HT-29 (cell line): ENCODE results near the gene SERPINB10. TPM values are rescaled to one million over a fixed set of nuclear protein-coding genes. Genes with fewer than 3 reads are reported as not detected.
A peak's percentile ranks its signal among the peaks of the same experiment; 100 is the strongest.

Source experiments
- DNase-seq: peaks from one replicate; pipeline ENCODE4 v3.0.0-alpha.2; 2015; ENCODE audit warnings: low spot score
- total RNA-seq: library from RNA; depleted of rRNA; stranded (reverse); fragments of >200 nt; shearing (Covaris generic); gene quantifications from 2 replicates; pipeline ENCODE4 v1.2.3, GENCODE V29; 2014; rRNA removed

Gene SERPINB10
- not detected in 2 replicates for total RNA-seq

- no peak for DNase-seq
These were observed at the start of gene SERPINB10 for GRCh38 chr18:63907664-63908063. Gene SERPINB10 (plus strand): TSS chr18:63907958. CDS start chr18:63915511, 7,553 bp downstream.

GRCh38 chr18:63858456-63858855 is 49.3 kb upstream of the SERPINB10 start:
- DNase-seq, result no peak

DNA sequence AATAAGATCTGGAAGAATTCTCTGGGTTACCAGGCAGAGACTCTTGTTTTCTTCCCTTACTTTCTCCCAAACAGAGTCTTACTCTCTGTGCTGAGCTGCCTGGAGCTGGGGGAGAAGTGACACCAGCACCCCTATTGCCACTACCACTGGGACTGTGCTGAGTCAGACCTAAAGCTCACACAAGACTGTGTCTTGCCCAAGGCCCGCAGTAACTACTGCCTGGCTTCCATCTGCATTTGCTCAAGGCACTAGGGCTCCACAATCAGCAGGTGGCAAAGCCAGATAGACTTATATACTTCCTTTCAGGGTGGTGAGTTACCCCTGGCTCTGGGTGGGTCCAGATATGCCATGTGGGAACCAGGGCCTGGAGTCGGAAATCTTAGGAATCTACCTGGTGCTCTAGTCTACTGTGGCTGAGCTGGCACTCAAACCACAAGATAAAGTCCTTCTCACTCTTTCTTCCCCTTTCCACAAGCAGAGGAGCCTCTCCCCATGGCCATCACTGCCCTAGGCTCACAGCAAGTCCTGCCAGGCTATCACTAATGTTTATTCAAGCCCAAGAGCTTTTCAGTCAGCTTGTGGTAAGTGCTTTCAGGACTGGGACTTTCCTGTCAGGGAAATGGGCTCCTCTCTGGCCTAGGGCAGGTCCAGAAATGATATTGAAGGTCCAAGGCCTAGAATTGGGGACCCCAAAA is 47.8 kb upstream of the SERPINB10 start:
- DNase-seq, result no peak

DNA sequence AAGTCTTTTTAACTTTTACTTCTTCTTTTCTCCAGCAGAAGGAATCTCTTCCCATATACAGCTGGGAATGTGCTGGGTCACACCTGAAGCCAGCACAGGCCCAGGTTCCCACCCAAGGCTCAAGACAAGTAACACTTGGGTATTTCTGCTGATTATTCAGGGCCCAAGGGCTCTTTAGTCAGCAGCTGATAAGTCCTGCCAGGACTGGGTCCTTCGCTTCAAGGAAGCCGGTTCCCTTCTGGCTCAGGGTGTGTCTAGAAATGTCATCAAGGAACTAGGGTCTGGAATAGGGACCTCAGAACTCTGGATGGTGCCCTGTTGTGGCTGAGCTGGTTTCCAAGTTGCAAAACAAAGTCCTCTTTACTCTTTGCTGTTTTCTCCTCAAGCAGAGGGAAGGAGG is 47.2 kb upstream of the SERPINB10 start:
- DNase-seq, result no peak

DNA sequence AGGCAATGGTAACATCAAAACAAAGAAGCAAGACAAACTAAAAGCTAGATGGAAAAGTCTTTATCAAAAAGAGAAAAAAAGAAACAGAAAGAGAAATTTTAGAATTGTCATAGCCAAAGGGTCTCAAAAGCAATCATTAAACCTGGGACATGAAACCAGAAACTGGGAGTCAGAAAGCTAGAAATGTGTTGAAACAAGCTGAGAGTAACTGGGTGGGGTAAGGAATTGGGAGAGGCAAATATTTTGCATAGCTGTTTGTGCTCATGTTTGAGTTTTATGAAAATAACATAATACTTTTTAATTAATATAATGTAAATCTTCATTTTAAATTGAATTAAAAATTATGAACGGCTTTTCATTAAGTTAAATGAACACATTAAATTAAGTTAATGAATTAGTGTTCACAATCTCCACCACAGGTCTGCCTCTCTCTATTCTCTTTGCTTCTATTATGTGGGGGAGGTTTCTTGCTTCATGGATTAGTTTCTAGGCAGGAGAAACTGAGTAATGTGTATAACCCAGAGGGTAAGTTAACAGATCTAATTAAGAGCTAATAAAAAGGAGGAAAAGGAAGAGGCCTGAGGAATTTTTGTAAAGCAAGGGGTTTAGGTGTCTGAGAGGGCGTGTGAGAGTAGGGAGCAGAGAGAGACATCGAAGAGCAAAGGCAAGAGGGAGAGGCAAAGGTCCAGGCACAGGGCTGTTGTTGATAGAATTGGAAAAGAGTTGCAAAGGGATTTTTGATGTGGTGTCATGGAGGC is 40.2 kb upstream of the SERPINB10 start:
- no peak for DNase-seq

GRCh38 chr18:63868546-63868945 is 39.2 kb upstream of the SERPINB10 start:
- no peak for DNase-seq

GRCh38 chr18:63869374-63869773 is 38.4 kb upstream of the SERPINB10 start:
- no peak for DNase-seq

DNA sequence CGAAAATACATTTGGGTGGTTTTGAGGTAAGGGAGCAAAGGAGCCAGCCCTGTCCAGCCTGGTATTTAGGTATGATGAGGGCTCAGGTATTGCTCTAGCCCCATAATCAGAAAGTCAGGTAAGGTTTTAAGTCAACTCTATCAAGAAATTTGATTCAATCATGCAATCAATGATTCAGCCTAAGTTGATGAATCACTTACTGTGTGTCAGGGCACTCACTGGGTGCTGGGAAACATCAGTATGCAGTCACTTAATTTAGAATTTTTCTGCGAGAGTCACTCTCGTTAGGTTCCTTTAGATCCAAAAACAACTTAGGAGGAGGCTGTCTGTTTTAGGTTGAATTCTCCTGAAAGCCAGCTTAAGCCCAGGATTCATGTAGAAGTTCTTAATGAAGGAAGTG is 37.9 kb upstream of the SERPINB10 start:
- no peak for DNase-seq

DNA sequence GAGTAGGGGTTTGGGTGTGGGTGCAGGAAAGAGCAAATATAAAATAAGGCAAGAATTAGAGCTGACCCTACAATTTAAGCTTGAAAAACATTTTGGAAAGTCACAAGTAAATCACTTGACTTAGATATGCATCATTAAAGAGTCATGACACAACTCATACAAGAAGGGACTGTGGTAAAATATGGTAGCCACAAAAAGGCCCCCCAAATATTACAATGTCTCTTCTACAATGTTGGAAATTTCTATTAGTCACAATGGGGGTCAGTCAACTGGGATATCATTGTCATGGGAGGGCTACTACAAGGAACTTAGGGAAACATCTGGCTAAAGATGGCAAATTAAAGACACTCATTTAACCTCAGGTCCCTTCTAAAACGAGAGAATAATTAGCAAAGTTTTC is 35.9 kb upstream of the SERPINB10 start:
- DNase-seq, result no peak

GRCh38 chr18:63872586-63872985 is 35.2 kb upstream of the SERPINB10 start:
- DNase-seq, result no peak

GRCh38 chr18:63878343-63878742 is 29.4 kb upstream of the SERPINB10 start:
- DNase-seq, result no peak

GRCh38 chr18:63878925-63879324 is 28.8 kb upstream of the SERPINB10 start:
- no peak for DNase-seq

GRCh38 chr18:63879709-63880108 is 28.0 kb upstream of the SERPINB10 start:
- no peak for DNase-seq

- DNase-seq, result no peak
These were observed 25.9 kb upstream of the SERPINB10 start for GRCh38 chr18:63881851-63882250.

GRCh38 chr18:63882333-63883141 is 25.2 kb upstream of the SERPINB10 start:
- no peak for DNase-seq

DNA sequence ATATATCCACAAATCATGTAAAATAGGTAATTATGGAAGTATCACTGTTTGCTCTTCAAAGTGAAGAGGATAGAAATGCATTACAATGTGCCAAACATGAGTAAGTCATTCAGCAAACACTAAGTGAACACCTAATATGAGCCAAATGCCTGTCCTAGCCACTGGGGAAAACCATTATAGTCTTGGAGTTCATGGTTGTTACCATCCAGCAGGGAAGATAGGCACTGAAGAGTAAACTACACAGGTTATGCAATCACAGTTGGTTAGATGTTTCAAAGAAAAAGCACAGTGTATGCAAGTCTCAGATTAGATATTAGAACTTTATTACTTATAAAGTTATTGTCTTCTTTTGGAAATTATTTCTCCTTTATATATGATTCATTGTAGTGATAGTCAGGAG is 24.1 kb upstream of the SERPINB10 start:
- no peak for DNase-seq

- DNase-seq, result no peak
These were observed 20.3 kb upstream of the SERPINB10 start, which contains the start of gene SERPINB2 for GRCh38 chr18:63887424-63887823. Gene SERPINB2 (plus strand): TSS chr18:63887705. CDS start chr18:63891445, 3,740 bp downstream.

DNA sequence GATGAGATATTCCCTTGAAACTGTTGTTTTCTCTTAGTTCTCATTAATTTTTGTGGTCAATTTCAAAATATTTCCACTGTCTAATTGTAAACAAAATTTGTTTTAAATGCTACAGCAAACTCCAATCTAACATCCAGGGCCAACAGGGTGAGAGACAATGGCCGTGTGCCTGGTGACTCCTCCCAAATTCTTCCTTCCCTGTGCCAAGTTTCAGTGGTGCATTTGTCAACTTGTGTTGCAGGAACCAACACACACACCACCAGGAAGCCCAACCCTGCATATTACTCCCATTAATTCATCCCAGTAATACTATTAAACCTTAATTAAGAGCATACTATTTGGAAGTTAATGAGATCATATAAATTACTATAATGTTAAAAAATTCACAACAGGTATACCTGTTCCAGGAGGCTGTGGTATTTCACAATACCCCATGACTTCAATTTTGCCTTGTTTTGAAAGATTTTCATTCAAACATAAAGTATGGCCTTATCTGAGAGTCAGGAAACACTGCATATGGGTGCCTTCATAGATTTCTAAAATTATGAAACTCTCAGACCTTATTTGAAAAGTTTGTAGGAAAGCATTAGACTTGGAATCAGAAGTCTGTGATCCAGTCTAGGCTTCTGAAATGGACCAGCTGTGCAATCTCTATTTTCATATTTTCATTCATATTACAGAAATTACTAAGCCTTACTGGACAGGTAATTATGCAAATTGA is 19.1 kb upstream of the SERPINB10 start:
- DNase-seq, result no peak

GRCh38 chr18:63889626-63890025 is 18.1 kb upstream of the SERPINB10 start:
- DNase-seq, result no peak

DNA sequence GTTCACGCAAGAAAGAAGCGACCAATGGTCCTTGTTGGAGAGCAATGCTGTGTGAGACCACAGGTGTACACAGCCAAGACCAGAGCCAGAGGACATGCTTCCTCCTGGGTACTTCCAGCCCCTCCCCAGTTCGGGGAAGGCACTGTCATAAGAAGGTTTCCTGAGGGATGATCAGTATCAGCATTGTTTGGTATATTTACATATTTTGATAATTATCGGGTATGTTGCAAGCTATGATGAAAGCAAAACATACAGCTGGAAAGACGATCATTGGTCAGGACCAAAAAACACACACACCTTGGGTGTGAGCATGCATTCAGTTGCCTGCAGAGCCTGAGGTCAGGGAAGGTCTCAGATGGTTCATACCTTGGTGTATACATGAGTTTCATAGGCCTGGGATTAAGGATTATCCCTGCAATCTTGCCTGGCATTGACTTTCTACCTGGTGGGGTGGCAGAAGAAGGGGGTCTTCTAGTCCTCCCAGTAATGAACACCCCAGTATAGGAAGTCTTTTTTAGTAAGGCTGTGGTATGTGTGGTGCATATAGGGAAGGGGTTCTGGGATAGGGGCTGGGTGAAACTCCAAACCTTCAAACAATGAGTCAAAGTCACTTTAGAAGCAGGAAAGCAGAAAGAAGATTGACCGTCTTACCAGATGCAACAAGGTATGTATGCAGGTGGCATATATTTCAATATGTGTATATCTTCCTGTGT is 17.4 kb upstream of the SERPINB10 start:
- DNase-seq, result no peak

- DNase-seq, result peak; percentile 23
These were observed 16.8 kb upstream of the SERPINB10 start for GRCh38 chr18:63890950-63891304.
